OCI-LY3 (cell line): Measurements from ENCODE around the gene PARD3.

Experiments
- CTCF ChIP-seq: fragments of 200-600, 300-600 bp; sonication (generic); IDR thresholded peaks from 2 replicates; pipeline ENCODE4 v1.5.1; 2014; ENCODE audit warnings: antibody characterized with exemption, low read length, low read depth
- EZH2phosphoT487 ChIP-seq: fragments of 200-600 bp; shearing (Covaris generic); IDR thresholded peaks from 2 replicates; pipeline ENCODE4 v1.6.1; 2018; ENCODE audit warnings: antibody characterized with exemption, mixed run types, low read depth

- TF ChIP-seq CTCF = no peak
- no peak for TF ChIP-seq EZH2phosphoT487
Observed at GRCh38 chr10:34178196-34178595, 636.9 kb downstream of the PARD3 start.
